Upper lobe of left lung (tissue), 6 donors: Measurements from ENCODE around the gene RASSF9. TPM values are rescaled to one million over a fixed set of nuclear protein-coding genes. Genes with fewer than 3 reads are reported as not detected.

Experiments used
- ATAC-seq, 2 donors: fragments of 200-7000 bp; cut with Tn5 transposase; one replicate each; pipeline ENCODE4 v1.9.1; 2022; ENCODE audit warnings: mild to moderate bottlenecking in 2 of 2, moderate library complexity in 2 of 2; ENCODE audit not compliant: low FRiP score in 2 of 2
- DNase-seq, 2 donors: peaks; one replicate each; pipeline ENCODE4 v3.0.0-alpha.2; 2019 to 2020
- H3K27ac ChIP-seq, 4 donors: fragments of 200-600 bp; sonication (generic); one replicate each; pipeline ENCODE4 v1.5.1; 2016 to 2019
- H3K27me3 ChIP-seq, 4 donors: fragments of 200-600 bp; sonication (generic); one replicate each; pipeline ENCODE4 v1.5.1; 2017 to 2019
- H3K36me3 ChIP-seq, 4 donors: fragments of 200-600 bp; sonication (generic); one replicate each; pipeline ENCODE4 v1.5.1; 2016 to 2019
- H3K4me1 ChIP-seq, 4 donors: fragments of 200-600 bp; sonication (generic); one replicate each; pipeline ENCODE4 v1.5.1; 2018 to 2019
- H3K4me3 ChIP-seq, 4 donors: fragments of 200-600 bp; sonication (generic); one replicate each; pipeline ENCODE4 v1.5.1; 2017 to 2019; ENCODE audit warnings: mild to moderate bottlenecking in 2 of 4, moderate library complexity in 1 of 4
- H3K9me3 ChIP-seq, 4 donors: fragments of 200-600 bp; sonication (generic); one replicate each; pipeline ENCODE4 v1.5.1; 2018 to 2019
- EP300 ChIP-seq, 4 donors: sonication (generic); formaldehyde crosslinking; IDR thresholded peaks; one replicate each; pipeline ENCODE4 v1.5.1; 2017; ENCODE audit warnings: antibody characterized with exemption in 4 of 4, control low read depth in 2 of 4
- POLR2A ChIP-seq, 4 donors: fragments of 450-650 bp; IDR thresholded peaks; one replicate each; pipeline ENCODE4 v1.5.1; 2016 to 2017; ENCODE audit warnings: antibody characterized with exemption in 4 of 4, mild to moderate bottlenecking in 2 of 4
- POLR2AphosphoS5 ChIP-seq, 2 donors: sonication (generic); formaldehyde crosslinking; IDR thresholded peaks; one replicate each; pipeline ENCODE4 v1.5.1; 2017; ENCODE audit warnings: antibody characterized with exemption in 2 of 2
- WGBS, 2 donors: methylation state at CpG; one replicate each; pipeline ENCODE4 v1.1.5; 2017 to 2018; 5-methylcytosine and 5-hydroxymethylcytosine counted together
- total RNA-seq, 6 donors: library from RNA; depleted of rRNA in 4 of 6; stranded (reverse); fragments of >200 nt in 4 of 6; gene quantifications; one replicate each; pipeline versions ENCODE4 v1.1.0 to v1.2.1, GENCODE V29; 2016 to 2021
- TF ChIP-seq, protein P1 (sequence below), 6 experiments: fragments of 450-650 bp in 4 of 6; fragments of 200-600 bp in 2 of 6; sonication (generic) in 2 of 6; IDR thresholded peaks; one replicate each; pipeline ENCODE4 v1.5.1; 2016 to 2019; ENCODE audit warnings: antibody characterized with exemption in 6 of 6
- donor health status: DM: no; HTN: no; CAD: no; lungs with moderate emphysema.
- donor health status: DM: no; HTN: yes; CAD: no; lungs with severe emphysema.

Gene RASSF9
- total RNA-seq, 6 donors from 2014 or later = 1.4 to 12.9 (median 6.4) TPM

- H3K27me3 ChIP-seq = no peaks in the 10 kb centered on the region
- no peak for TF ChIP-seq POLR2AphosphoS5 (IDR thresholded peaks at IDR 0.05)
- TF ChIP-seq, protein P1, sequence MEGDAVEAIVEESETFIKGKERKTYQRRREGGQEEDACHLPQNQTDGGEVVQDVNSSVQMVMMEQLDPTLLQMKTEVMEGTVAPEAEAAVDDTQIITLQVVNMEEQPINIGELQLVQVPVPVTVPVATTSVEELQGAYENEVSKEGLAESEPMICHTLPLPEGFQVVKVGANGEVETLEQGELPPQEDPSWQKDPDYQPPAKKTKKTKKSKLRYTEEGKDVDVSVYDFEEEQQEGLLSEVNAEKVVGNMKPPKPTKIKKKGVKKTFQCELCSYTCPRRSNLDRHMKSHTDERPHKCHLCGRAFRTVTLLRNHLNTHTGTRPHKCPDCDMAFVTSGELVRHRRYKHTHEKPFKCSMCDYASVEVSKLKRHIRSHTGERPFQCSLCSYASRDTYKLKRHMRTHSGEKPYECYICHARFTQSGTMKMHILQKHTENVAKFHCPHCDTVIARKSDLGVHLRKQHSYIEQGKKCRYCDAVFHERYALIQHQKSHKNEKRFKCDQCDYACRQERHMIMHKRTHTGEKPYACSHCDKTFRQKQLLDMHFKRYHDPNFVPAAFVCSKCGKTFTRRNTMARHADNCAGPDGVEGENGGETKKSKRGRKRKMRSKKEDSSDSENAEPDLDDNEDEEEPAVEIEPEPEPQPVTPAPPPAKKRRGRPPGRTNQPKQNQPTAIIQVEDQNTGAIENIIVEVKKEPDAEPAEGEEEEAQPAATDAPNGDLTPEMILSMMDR (IDR thresholded peaks at IDR 0.05) = no peak
- no peak for TF ChIP-seq POLR2A (IDR thresholded peaks at IDR 0.05)
- no peak for TF ChIP-seq EP300 (IDR thresholded peaks at IDR 0.05)
- peak overlapping the region in 1 of 4 donors; percentile 3 for H3K4me3 ChIP-seq
- 46 to 48% methylated on average over 2 of the region's 2 CpGs for WGBS, 2 donors
- ATAC-seq = no peak
- DNase-seq = no peak
- no peaks in the 10 kb centered on the region for H3K9me3 ChIP-seq
- H3K36me3 ChIP-seq = no peaks in the 10 kb centered on the region
- peaks cover 0 to 1% (median 0%) of the 10 kb centered on the region in 4 donors for H3K4me1 ChIP-seq
- H3K27ac ChIP-seq = peak overlapping the region in 1 of 4 donors; percentile 27
These were observed 4.8 kb downstream of the RASSF9 start for GRCh38 chr12:85831327-85831990.

DNA sequence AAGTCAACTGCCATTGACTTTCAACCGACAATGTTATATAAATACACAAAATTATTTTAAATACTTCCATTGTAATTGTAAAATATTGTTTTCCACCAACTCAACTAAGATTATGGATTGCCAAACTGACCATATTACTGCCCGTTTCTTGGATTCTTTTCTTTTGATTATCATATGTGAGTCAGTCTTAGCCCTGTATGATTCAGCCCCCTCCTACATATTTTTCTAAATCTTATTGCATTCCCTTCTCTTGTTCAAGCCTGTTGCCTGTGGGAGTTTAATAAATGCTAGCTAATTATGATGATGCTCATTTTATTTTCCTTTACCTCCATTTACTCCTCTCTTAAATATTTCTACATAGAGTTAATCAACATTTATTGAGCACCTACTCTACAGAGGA, 6.8 kb downstream of the RASSF9 start:
- ATAC-seq (no peak), DNase-seq (no peak)
- WGBS, 2 donors = 78 to 81% methylated on average over 2 of the region's 2 CpGs
- Histone ChIP-seq H3K36me3 (no peaks in the 10 kb centered on the region), H3K4me3 (no peak overlapping the region), H3K27me3 (no peaks in the 10 kb centered on the region), H3K27ac (no peak overlapping the region), H3K9me3 (no peaks in the 10 kb centered on the region), H3K4me1 (no peaks in the 10 kb centered on the region)
- TF ChIP-seq, protein P1 (IDR thresholded peaks at IDR 0.05) = no peak
- TF ChIP-seq EP300 (IDR thresholded peaks at IDR 0.05) = no peak

- no peaks in the 10 kb centered on the region for H3K9me3 ChIP-seq
- WGBS, 2 donors = 83 to 91% methylated on average over 1 of the region's 1 CpG
- no peaks in the 10 kb centered on the region for H3K27me3 ChIP-seq
- no peak overlapping the region for H3K27ac ChIP-seq
- H3K36me3 ChIP-seq = no peaks in the 10 kb centered on the region
- DNase-seq (no peak), ATAC-seq (no peak)
- peaks cover 0 to 1% (median under 1%) of the 10 kb centered on the region in 4 donors for H3K4me1 ChIP-seq
- TF ChIP-seq, protein P1 (IDR thresholded peaks at IDR 0.05) = no peak
- no peak for TF ChIP-seq POLR2A (IDR thresholded peaks at IDR 0.05)
- TF ChIP-seq POLR2AphosphoS5 (IDR thresholded peaks at IDR 0.05) = no peak
- no peak for TF ChIP-seq EP300 (IDR thresholded peaks at IDR 0.05)
- no peak overlapping the region for H3K4me3 ChIP-seq
These were observed 7.6 kb downstream of the RASSF9 start for GRCh38 chr12:85828576-85828975.

DNA sequence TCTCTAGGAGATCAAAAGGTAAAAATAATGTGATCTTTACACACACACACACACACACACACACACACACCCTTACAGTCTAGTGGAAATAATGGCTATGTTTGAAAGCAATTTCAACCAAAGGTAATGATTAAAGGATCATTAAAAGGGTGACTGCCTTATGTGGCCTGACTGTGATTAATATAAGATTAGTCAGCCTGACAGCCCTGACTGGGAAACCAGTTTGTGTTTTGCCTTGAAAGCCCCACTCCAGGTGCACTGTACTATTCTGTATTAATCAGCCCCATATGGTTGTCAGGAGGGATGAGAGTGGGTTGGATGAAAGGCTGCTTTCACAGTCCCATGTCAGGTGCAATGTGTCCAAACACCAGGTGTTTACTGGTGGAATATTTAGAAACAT, 10.5 kb downstream of the RASSF9 start:
- TF ChIP-seq POLR2AphosphoS5 (IDR thresholded peaks at IDR 0.05) (no peak), POLR2A (IDR thresholded peaks at IDR 0.05) (no peak), EP300 (IDR thresholded peaks at IDR 0.05) (no peak)
- TF ChIP-seq, protein P1 (IDR thresholded peaks at IDR 0.05) = no peak
- no peak for ATAC-seq
- no peaks in the 10 kb centered on the region for H3K9me3 ChIP-seq

More for the DNA sequence above, 10.5 kb downstream of the RASSF9 start:
- H3K36me3 ChIP-seq = no peaks in the 10 kb centered on the region
- H3K27me3 ChIP-seq = no peaks in the 10 kb centered on the region
- peaks cover 0 to 15% (median 6%) of the 10 kb centered on the region in 4 donors for H3K4me1 ChIP-seq
- no peak for DNase-seq
- no peak overlapping the region for H3K27ac ChIP-seq
- no peak overlapping the region for H3K4me3 ChIP-seq
